Uterus (tissue), 2 donors: ENCODE data around the gene SCAF4.

Source experiments
- POLR2A ChIP-seq, 2 donors: fragments of 450-650 bp; IDR thresholded peaks; one replicate each; pipeline ENCODE4 v1.6.1; 2016; ENCODE audit warnings: antibody characterized with exemption in 2 of 2, mild to moderate bottlenecking in 1 of 2, moderate library complexity in 1 of 2
- TF ChIP-seq, protein P1 (sequence below), 4 experiments: fragments of 200-600 bp in 2 of 4; fragments of 450-650 bp in 2 of 4; sonication (generic) in 2 of 4; IDR thresholded peaks; one replicate each; pipeline ENCODE4 v1.5.1; 2016 to 2019; ENCODE audit warnings: antibody characterized with exemption in 4 of 4, mild to moderate bottlenecking in 2 of 4, moderate library complexity in 1 of 4

DNA sequence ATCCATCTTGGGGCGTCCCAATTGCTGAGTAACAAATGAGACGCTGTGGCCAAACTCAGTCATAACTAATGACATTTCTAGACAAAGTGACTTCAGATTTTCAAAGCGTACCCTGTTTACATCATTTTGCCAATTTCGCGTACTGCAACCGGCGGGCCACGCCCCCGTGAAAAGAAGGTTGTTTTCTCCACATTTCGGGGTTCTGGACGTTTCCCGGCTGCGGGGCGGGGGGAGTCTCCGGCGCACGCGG is 72.7 kb downstream of the SCAF4 start:
- TF ChIP-seq, protein P1, sequence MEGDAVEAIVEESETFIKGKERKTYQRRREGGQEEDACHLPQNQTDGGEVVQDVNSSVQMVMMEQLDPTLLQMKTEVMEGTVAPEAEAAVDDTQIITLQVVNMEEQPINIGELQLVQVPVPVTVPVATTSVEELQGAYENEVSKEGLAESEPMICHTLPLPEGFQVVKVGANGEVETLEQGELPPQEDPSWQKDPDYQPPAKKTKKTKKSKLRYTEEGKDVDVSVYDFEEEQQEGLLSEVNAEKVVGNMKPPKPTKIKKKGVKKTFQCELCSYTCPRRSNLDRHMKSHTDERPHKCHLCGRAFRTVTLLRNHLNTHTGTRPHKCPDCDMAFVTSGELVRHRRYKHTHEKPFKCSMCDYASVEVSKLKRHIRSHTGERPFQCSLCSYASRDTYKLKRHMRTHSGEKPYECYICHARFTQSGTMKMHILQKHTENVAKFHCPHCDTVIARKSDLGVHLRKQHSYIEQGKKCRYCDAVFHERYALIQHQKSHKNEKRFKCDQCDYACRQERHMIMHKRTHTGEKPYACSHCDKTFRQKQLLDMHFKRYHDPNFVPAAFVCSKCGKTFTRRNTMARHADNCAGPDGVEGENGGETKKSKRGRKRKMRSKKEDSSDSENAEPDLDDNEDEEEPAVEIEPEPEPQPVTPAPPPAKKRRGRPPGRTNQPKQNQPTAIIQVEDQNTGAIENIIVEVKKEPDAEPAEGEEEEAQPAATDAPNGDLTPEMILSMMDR (IDR thresholded peaks at IDR 0.05) = no peak
- TF ChIP-seq POLR2A (IDR thresholded peaks at IDR 0.05) = no peak
